ENCODE results near the gene ARID3A. TPM values are rescaled to one million over a fixed set of nuclear protein-coding genes. Genes with fewer than 3 reads are reported as not detected.

ARID3A gene
- total RNA-seq, 2 donors from 2014 or later: 8.1 to 11.8 TPM

DNA sequence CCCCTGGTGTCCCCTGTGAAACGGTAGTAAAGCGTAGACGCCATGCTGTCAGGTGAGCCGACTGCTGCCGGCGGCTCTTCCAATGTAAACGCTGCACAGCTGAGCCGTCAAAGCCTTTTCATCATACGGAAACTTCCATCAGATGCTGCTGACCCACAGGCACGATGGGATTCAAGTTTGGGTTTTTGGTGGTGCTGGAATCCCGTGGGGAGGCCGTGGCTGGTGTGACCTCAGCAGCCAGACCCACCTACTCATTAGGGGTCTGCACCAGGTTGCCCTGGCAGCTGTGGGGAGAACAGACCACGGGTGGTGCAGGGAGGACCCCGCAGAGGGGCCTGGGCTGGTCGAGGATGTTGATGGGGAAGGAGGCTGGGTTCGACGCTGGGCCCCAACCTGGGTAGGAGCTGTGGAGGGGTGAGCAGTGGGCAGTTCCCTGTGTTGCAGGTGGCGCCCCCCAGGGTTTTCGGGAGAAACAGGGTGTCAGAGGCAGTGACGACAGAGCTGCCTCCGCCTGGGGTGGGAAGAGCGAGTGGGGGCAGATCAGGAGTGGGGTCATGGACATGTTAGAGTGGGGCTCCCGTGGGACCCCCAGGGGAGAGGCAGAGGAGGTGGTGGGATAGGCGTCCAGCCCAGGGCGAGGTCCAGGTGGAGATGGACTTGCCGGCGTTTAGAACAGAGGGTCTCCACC, 81.0 kb downstream of the ARID3A start:
- Mint-ChIP-seq H3K4me1 (peaks cover 2% of the 10 kb centered on the region), H3K27ac (peak overlapping the region; percentile 19), H3K27me3 (peaks cover 6% of the 10 kb centered on the region), H3K4me3 (no peak overlapping the region), H3K36me3 (ENCODE audit: low read depth) (peaks cover 2% of the 10 kb centered on the region)
- ATAC-seq (no peak), DNase-seq (no peak)
- no peaks in the 10 kb centered on the region for H3K9me3 ChIP-seq (ENCODE audit: control insufficient read depth, low read length, poor library complexity, severe bottlenecking)

DNA sequence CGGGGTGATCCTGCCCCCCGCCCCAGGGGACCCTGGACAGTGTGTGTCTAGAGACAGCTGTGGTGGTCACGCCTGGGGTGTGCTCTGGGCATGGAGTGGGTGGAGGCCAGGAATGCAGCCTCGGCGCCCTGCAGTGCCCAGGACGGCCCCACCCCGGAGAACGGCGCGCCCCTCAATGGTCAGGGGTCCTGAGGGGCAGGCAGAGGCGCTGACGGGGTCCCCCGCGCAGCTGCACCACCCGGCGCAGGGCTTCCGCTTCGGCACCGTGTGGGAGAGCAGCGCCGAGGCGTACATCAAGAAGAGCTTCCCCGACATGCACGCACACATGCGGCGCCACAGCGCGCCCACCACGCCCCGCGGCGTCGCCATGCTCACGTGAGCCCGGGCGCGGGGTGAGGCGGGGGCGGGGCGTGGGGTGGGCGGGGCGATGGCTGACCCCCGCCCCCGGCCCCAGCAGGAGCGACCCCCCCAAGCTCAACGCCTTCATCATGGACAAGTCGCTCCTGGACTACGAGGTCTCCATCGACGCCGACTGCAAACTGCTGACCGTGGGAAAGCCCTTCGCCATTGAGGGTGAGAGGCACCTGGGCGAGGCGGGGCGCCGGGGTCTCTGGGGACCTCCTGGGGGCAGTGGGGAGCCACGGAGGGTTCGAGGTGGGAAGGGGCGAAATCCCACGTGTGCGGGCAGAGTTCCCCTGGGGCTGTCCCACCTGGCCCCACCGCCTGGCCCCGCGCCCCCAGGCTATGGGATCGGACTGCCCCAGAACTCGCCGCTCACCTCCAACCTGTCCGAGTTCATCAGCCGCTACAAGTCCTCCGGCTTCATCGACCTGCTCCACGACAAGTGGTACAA, 81.8 kb downstream of the ARID3A start:
- H3K27me3 Mint-ChIP-seq: peaks cover 2% of the 10 kb centered on the region
- H3K27ac Mint-ChIP-seq: no peak overlapping the region
- no peaks in the 10 kb centered on the region for H3K9me3 ChIP-seq (ENCODE audit: control insufficient read depth, low read length, poor library complexity, severe bottlenecking)
- H3K36me3 Mint-ChIP-seq (ENCODE audit: low read depth): peaks cover 1% of the 10 kb centered on the region
- ATAC-seq (no peak), DNase-seq (no peak)
- H3K4me1 Mint-ChIP-seq: peaks cover under 1% of the 10 kb centered on the region
- no peak overlapping the region for H3K4me3 Mint-ChIP-seq

DNA sequence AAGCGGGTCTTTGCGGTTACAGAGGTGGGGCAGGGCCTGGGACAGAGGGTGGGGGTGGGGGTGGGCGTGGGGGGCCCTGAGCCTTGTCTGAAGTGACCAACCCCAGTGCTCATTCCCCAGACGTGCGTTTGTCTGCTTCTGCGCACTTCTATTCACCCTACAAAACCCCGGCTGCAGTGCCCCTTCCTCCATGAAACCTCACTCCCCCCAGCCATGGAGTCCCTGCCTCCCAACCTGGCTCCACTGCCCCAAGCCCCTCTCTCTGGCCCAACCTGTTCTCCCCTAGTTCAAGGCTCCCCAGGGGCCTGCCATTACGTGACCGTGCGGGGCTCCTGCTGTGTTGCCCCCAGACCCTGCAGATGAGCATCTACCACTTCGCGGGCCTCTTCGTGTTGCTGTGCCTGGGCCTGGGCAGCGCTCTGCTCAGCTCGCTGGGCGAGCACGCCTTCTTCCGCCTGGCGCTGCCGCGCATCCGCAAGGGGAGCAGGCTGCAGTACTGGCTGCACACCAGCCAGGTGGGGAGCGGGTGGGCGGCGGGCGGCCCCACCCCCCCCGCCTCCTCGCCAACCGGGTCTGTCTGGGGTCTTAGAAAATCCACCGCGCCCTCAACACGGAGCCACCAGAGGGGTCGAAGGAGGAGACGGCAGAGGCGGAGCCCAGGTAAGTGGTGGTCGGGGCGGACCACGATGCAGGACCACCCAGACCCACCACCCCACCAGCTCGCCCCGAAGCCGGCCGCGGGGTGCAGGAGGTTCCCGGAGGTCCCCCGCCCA, 82.6 kb downstream of the ARID3A start:
- Mint-ChIP-seq H3K4me3 (peak overlapping the region; percentile 19), H3K27me3 (no peaks in the 10 kb centered on the region), H3K4me1 (no peaks in the 10 kb centered on the region), H3K36me3 (ENCODE audit: low read depth) (no peaks in the 10 kb centered on the region), H3K27ac (no peak overlapping the region)
- H3K9me3 ChIP-seq (ENCODE audit: control insufficient read depth, low read length, poor library complexity, severe bottlenecking): no peaks in the 10 kb centered on the region
- ATAC-seq (no peak), DNase-seq (no peak)

DNA sequence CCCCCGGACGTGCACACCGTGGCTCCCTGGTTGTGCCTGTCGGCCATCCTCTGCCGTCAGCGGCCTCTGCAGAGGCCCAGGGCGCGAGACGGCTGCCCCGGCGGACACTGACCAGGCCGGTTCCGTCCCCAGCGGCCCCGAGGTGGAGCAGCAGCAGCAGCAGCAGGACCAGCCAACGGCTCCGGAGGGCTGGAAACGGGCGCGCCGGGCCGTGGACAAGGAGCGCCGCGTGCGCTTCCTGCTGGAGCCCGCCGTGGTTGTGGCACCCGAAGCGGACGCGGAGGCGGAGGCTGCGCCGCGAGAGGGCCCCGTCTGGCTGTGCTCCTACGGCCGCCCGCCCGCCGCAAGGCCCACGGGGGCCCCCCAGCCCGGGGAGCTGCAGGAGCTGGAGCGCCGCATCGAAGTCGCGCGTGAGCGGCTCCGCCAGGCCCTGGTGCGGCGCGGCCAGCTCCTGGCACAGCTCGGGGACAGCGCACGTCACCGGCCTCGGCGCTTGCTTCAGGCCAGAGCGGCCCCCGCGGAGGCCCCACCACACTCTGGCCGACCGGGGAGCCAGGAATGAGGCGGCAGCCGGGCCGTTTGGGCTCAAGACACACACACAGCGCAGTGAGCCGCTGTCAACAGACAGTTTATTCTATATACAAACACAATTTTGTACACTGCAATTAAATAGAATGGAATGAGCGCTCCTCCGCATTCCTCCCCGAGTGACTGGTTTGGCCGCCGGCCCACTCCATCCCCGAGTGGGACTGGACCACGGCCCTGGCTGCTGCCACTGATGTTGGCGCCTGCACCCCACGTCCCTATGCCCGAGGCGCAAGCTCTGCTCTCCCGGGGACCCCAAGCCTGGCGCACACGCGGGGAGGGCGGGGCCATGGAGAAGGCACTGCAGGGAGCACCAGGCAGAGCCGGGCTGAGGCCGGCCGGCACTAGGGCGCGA, 83.5 kb downstream of the ARID3A start:
- no peak for DNase-seq
- no peak for ATAC-seq
- Mint-ChIP-seq H3K36me3 (ENCODE audit: low read depth) (no peaks in the 10 kb centered on the region), H3K4me1 (peaks cover 2% of the 10 kb centered on the region), H3K4me3 (no peak overlapping the region), H3K27ac (no peak overlapping the region), H3K27me3 (no peaks in the 10 kb centered on the region)
- H3K9me3 ChIP-seq (ENCODE audit: control insufficient read depth, low read length, poor library complexity, severe bottlenecking): no peaks in the 10 kb centered on the region

DNA sequence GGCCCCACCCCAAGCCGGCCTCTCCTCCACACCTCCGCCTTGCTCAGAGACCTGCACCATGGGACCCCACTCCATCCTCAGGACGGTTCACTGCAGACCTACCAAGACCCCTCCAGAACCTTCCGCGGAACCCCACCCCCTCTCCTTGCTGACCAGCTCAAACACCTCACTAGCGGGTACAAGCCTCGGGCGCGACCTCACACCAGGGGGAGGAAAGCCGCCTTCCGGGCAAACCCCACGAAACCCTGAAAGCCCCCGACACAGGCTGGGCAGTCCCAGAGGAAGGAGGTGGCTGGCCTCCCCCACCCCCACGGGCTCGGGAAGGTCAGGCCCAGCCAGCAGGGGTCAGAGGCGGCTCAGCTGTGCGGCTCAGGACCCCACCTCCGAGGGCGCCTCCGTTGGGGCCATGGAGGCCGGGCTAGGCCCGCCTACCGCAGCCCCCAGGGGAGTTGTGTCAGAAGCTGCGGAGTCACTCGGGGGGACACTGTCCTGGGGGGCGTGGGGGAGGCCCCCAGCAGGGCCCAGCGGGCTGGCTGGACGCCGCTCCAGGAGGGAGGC, 84.2 kb downstream of the ARID3A start:
- no peak overlapping the region for H3K4me3 Mint-ChIP-seq
- DNase-seq (no peak), ATAC-seq (no peak)

DNA sequence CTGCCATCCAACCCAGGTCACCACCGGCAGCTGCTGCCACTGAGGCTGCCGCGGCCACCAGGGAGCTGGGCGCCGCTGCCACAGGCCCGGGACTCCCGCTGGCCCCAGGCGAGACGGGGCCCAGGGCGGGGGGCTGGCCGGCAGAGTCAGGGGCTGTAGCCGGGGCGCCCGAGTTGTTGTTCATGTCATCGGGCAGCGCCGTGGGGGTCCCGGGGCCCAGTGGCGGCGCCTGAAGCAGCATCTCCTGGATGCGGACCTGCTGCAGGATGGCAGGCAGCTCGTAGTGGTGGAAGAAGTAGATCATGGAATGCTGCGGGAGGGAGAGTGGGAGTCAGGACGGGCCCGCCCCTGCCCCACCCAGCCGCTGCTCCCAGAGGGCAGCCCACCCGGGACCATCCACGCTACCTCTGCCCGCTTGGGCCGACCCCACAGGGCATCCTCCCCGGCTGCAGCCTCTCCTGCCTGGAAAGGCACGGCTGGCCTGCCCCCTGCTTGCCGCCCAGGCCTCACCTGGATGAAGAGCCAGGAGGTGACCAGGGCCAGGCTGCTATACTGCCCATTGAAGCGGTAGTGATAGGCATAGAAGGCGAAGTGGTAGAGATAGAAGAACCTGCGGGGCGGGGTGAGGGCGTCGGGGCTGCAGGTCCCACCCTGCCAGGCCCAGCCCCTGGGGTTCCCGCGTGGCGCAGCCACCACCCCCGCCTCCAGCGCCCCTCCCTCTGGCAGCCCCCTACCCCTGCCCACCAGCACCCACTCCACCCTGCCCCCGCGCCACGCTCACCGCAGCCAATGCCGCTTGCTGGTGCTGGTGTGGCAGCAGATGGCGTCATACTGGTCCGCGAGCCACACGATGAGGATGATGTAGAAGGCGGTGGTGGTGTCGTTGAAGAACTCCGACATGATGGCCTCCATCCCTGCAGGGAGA, 85.0 kb downstream of the ARID3A start:
- Mint-ChIP-seq H3K27me3 (no peaks in the 10 kb centered on the region), H3K4me1 (peaks cover 4% of the 10 kb centered on the region), H3K27ac (no peak overlapping the region), H3K4me3 (no peak overlapping the region), H3K36me3 (ENCODE audit: low read depth) (no peaks in the 10 kb centered on the region)
- no peak for DNase-seq
- no peak for ATAC-seq
- H3K9me3 ChIP-seq (ENCODE audit: control insufficient read depth, low read length, poor library complexity, severe bottlenecking): no peaks in the 10 kb centered on the region

More for the DNA sequence above, 84.2 kb downstream of the ARID3A start:
- H3K9me3 ChIP-seq (ENCODE audit: control insufficient read depth, low read length, poor library complexity, severe bottlenecking): no peaks in the 10 kb centered on the region
- Mint-ChIP-seq H3K27ac (no peak overlapping the region), H3K27me3 (no peaks in the 10 kb centered on the region), H3K36me3 (ENCODE audit: low read depth) (no peaks in the 10 kb centered on the region), H3K4me1 (peaks cover 2% of the 10 kb centered on the region)

DNA sequence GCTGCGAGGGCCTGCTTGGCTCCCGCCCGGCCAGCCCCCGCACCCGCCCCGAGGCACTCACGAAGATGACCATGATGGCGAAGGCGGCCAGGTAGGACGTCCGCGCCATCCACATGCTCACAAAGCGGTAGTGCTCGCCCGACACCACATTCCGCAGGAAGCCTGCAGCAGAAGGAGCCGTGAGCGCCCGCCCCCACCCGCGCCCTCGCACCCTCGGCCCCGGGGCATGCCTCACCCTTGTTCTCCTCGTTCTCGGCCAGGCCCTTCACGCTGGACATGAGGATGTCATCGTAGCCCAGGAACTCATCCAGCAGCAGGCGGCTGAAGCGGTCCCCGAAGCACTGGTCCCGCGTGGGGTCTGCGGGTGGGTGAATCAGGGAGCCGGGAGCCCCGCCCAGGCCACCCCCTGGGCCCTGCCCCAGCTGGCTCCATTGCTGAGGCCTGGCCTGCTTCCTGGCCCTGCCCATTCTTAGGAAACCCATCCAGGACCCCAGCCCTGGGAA, 86.0 kb downstream of the ARID3A start:
- Mint-ChIP-seq H3K4me1 (peaks cover 6% of the 10 kb centered on the region), H3K36me3 (ENCODE audit: low read depth) (no peaks in the 10 kb centered on the region), H3K4me3 (no peak overlapping the region), H3K27me3 (no peaks in the 10 kb centered on the region), H3K27ac (no peak overlapping the region)
- ATAC-seq (no peak), DNase-seq (no peak)
- no peaks in the 10 kb centered on the region for H3K9me3 ChIP-seq (ENCODE audit: control insufficient read depth, low read length, poor library complexity, severe bottlenecking)

DNA sequence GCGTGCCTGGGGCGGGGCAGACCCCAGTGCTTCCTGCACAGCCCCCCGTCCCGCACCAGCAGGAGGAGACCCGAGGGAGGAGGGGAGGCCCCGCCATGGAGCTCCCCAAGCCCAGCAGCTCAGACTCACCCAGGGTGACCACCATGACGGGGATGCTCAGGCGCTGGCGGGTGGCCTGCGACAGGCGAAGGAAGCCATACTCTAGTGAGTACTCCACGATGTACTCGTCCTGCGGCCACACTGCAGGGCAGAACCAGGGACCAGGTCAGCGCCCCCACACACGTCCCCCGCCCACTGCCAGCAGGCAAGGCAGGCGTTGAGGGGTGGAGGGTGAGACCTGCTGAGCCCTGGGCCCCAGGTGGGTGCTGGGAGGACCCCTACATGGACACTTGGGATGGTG, 86.5 kb downstream of the ARID3A start:
- no peak overlapping the region for H3K4me3 Mint-ChIP-seq
- H3K27me3 Mint-ChIP-seq: no peaks in the 10 kb centered on the region
- H3K4me1 Mint-ChIP-seq: peaks cover 8% of the 10 kb centered on the region
- H3K36me3 Mint-ChIP-seq (ENCODE audit: low read depth): no peaks in the 10 kb centered on the region
- H3K27ac Mint-ChIP-seq: no peak overlapping the region
- DNase-seq (no peak), ATAC-seq (no peak)
- H3K9me3 ChIP-seq (ENCODE audit: control insufficient read depth, low read length, poor library complexity, severe bottlenecking): no peaks in the 10 kb centered on the region

DNA sequence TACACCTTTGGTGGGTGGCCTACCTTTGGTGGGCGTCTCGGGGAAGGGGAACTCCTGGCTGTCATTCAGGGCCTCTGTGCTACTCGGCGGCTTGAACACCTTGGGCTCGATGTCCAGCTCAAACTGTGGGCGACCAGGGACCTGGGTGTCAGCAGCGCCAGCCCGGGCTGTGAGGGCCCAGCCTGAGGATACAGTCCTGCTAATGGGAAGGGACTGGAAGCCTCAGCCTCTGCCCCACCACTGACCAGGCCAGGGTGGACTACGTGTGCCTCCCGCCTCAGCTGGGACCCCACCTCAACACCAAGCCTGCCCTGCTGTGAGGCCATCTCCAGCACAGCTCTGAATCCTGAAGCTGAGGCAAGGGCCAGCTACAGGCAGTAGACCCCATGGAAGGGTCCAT, 87.4 kb downstream of the ARID3A start:
- no peak overlapping the region for H3K27ac Mint-ChIP-seq
- H3K36me3 Mint-ChIP-seq (ENCODE audit: low read depth): no peaks in the 10 kb centered on the region
- H3K9me3 ChIP-seq (ENCODE audit: control insufficient read depth, low read length, poor library complexity, severe bottlenecking): no peaks in the 10 kb centered on the region
- H3K27me3 Mint-ChIP-seq: no peaks in the 10 kb centered on the region
- ATAC-seq (no peak), DNase-seq (no peak)
- H3K4me1 Mint-ChIP-seq: peaks cover 15% of the 10 kb centered on the region
- no peak overlapping the region for H3K4me3 Mint-ChIP-seq

DNA sequence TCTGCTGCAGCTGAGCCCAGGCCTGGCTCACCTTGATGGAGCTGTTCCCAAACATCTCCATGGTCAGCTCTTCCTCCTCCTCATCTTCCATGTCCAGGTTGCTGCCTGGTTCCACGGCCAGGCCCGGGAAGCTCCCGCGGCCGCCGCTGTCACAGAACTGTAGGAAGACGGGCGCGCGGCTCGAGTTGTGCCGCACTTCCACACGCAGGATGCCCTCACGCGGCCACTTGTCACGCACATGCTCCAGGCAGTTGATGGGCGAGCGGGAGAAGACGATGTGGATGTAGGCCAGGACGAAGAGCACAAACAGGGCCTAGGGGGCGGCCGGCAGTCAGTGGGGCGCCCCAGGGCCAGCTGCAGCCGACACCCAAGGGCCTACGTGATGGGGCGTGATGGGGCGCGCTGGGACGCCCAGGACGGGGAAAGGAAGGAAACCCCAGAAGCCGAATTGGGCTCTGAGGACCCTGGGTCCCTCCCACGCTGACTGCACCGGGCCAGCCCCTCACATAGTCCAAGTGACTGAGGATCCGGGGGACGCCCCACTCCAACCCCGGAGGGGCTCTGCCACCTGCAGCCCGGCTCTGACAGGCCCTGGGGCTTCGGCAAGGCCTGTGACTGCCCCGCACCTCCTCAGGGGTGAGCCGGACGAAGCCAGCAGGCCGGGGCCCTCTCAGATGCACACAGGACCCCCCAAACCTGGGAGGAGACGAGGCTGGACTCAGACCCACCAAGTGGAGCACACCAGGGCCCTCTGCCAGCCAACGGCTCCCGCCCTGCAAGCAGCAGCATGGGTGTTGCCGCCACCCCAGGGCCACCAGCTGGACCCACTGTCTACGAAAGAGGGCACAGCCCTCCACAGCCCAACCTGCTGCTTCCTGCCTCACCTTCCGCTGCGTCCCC, 88.6 kb downstream of the ARID3A start:
- ATAC-seq (no peak), DNase-seq (no peak)
- H3K27ac Mint-ChIP-seq: no peak overlapping the region
- no peaks in the 10 kb centered on the region for H3K9me3 ChIP-seq (ENCODE audit: control insufficient read depth, low read length, poor library complexity, severe bottlenecking)
- H3K4me3 Mint-ChIP-seq: no peak overlapping the region
- no peaks in the 10 kb centered on the region for H3K27me3 Mint-ChIP-seq
- no peaks in the 10 kb centered on the region for H3K36me3 Mint-ChIP-seq (ENCODE audit: low read depth)
- H3K4me1 Mint-ChIP-seq: peaks cover 21% of the 10 kb centered on the region
